ENCODE measurements around the gene DHDH. TPM values are rescaled to one million over a fixed set of nuclear protein-coding genes. Genes with fewer than 3 reads are reported as not detected.
"Not testable (repeated sequence)": the region's sequence is repeated elsewhere in the genome, so short reads cannot be mapped to it uniquely, and the experiment has no call there.

Gene DHDH
- total RNA-seq, 4 donors from 2014 or later, result 0.57 TPM; not detected in 3

GRCh38 chr19:48915757-48916156 lies 17.7 kb upstream of the DHDH start:
- Histone ChIP-seq H3K36me3 (peaks cover 58 to 100% (median 97%) of the 10 kb centered on the region in 4 donors), H3K9me3 (no peaks in the 10 kb centered on the region), H3K4me1 (no peaks in the 10 kb centered on the region), H3K27me3 (no peaks in the 10 kb centered on the region), H3K27ac (replicated peaks in 1 of 4) (no peak overlapping the region), H3K4me3 (no peak overlapping the region)
- no peak for TF ChIP-seq POLR2AphosphoS5 (IDR thresholded peaks at IDR 0.05)
- WGBS, result 85% methylated on average over 8 of the region's 8 CpGs
- no peak for DNase-seq (ENCODE audit: extremely low spot score)
- intact Hi-C loops (cut with DNase I), result no loop called here

- H3K9me3 ChIP-seq, result no peaks in the 10 kb centered on the region
- H3K27ac ChIP-seq (replicated peaks in 1 of 4), result no peak overlapping the region
- intact Hi-C loops (cut with DNase I), result no loop called here
- H3K4me1 ChIP-seq, result no peaks in the 10 kb centered on the region
- no peaks in the 10 kb centered on the region for H3K27me3 ChIP-seq
- TF ChIP-seq POLR2AphosphoS5 (IDR thresholded peaks at IDR 0.05) (no peak), EP300 (IDR thresholded peaks at IDR 0.05) (no peak), POLR2A (IDR thresholded peaks at IDR 0.05; ENCODE audit: low read depth) (no peak)
- TF ChIP-seq, protein P1, sequence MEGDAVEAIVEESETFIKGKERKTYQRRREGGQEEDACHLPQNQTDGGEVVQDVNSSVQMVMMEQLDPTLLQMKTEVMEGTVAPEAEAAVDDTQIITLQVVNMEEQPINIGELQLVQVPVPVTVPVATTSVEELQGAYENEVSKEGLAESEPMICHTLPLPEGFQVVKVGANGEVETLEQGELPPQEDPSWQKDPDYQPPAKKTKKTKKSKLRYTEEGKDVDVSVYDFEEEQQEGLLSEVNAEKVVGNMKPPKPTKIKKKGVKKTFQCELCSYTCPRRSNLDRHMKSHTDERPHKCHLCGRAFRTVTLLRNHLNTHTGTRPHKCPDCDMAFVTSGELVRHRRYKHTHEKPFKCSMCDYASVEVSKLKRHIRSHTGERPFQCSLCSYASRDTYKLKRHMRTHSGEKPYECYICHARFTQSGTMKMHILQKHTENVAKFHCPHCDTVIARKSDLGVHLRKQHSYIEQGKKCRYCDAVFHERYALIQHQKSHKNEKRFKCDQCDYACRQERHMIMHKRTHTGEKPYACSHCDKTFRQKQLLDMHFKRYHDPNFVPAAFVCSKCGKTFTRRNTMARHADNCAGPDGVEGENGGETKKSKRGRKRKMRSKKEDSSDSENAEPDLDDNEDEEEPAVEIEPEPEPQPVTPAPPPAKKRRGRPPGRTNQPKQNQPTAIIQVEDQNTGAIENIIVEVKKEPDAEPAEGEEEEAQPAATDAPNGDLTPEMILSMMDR (IDR thresholded peaks at IDR 0.05), result no peak
- peaks cover 49 to 98% (median 97%) of the 10 kb centered on the region in 4 donors for H3K36me3 ChIP-seq
- DNase-seq (ENCODE audit: extremely low spot score), result no peak
- no peak overlapping the region for H3K4me3 ChIP-seq
- WGBS, result 89% methylated on average over 3 of the region's 6 CpGs
Observed at GRCh38 chr19:48918071-48918470, 15.4 kb upstream of the DHDH start.

GRCh38 chr19:48918801-48919247 lies 14.7 kb upstream of the DHDH start:
- 83% methylated on average over 18 of the region's 18 CpGs for WGBS
- peaks cover 44 to 98% (median 90%) of the 10 kb centered on the region in 4 donors for H3K36me3 ChIP-seq

DNA sequence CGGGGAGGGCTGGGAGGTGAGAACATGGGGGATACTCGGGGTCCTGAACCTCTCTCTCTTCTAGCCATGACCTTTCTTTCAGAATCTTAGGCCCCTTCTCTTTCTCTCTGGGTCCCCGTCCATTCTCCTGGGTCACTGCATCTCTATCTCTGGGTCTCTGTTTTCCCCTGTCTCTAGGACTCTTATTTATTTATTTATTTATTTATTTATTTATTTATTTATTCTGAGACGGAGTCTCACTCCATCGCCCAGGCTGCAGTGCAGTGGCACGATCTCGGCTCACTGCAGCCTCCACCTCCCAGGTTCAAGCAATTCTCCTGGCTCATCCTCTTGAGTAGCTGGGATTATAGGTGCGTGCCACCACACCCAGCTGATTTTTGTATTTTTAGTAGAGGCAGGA lies 14.2 kb upstream of the DHDH start:
- H3K27me3 ChIP-seq; H3K27ac ChIP-seq (replicated peaks in 1 of 4); H3K9me3 ChIP-seq; H3K4me3 ChIP-seq; intact Hi-C loops (cut with DNase I); H3K4me1 ChIP-seq; DNase-seq (ENCODE audit: extremely low spot score): not testable (repeated sequence)
- WGBS, result 92% methylated on average over 8 of the region's 8 CpGs
- H3K36me3 ChIP-seq, result peaks cover 40 to 94% (median 86%) of the 10 kb centered on the region in 4 donors

More at GRCh38 chr19:48918801-48919247, 14.7 kb upstream of the DHDH start:
- no peak overlapping the region for H3K4me3 ChIP-seq
- TF ChIP-seq, protein P1 (IDR thresholded peaks at IDR 0.05), result no peak
- TF ChIP-seq POLR2AphosphoS5 (IDR thresholded peaks at IDR 0.05) (no peak), EP300 (IDR thresholded peaks at IDR 0.05) (no peak), POLR2A (IDR thresholded peaks at IDR 0.05; ENCODE audit: low read depth) (no peak)
- H3K27ac ChIP-seq (replicated peaks in 1 of 4), result no peak overlapping the region
- H3K9me3 ChIP-seq, result no peaks in the 10 kb centered on the region
- DNase-seq (ENCODE audit: extremely low spot score), result no peak
- no peaks in the 10 kb centered on the region for H3K4me1 ChIP-seq
- intact Hi-C loops (cut with DNase I), result no loop called here
- H3K27me3 ChIP-seq, result no peaks in the 10 kb centered on the region

DNA sequence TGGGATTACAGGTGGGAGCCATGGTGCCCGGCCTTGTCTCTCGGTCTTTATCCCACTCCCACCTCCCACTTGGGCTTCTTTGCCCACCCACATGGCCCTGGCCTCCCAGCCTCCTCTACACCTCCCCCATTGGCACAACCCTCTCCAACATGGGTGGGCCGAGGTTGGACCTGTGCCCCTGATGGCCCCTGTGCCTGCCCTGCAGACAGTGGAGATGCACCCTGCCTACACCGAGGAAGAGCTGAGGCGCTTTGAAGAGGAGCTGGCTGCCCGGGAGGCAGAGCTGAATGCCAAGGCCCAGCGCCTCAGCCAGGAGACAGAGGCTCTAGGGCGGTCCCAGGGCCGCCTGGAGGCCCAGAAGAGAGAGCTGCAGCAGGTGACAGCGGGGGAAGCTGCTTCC lies 12.6 kb upstream of the DHDH start:
- TF ChIP-seq, protein P1 (IDR thresholded peaks at IDR 0.05), result no peak
- TF ChIP-seq POLR2A (IDR thresholded peaks at IDR 0.05; ENCODE audit: low read depth) (no peak), EP300 (IDR thresholded peaks at IDR 0.05) (no peak), POLR2AphosphoS5 (IDR thresholded peaks at IDR 0.05) (no peak)
- WGBS, result 57% methylated on average over 3 of the region's 10 CpGs

More for the DNA sequence above, 12.6 kb upstream of the DHDH start:
- Histone ChIP-seq H3K9me3 (no peaks in the 10 kb centered on the region), H3K27ac (replicated peaks in 1 of 4) (no peak overlapping the region), H3K27me3 (no peaks in the 10 kb centered on the region), H3K4me3 (no peak overlapping the region), H3K36me3 (peaks cover 32 to 77% (median 70%) of the 10 kb centered on the region in 4 donors), H3K4me1 (no peaks in the 10 kb centered on the region)
- intact Hi-C loops (cut with DNase I), result no loop called here
- DNase-seq (ENCODE audit: extremely low spot score), result no peak

Data from esophagus muscularis mucosa (tissue), 4 donors.